DMS153 treated with DMSO at 0.1 percent for 48 hours (cell line): ENCODE results near the gene SCRN1.
"Not testable (repeated sequence)": the region's sequence is repeated elsewhere in the genome, so short reads cannot be mapped to it uniquely, and the experiment has no call there.

Experiments used
- DNase-seq: peaks from one replicate; lab custom pipeline; 2025; ENCODE audit not compliant: unreplicated experiment; lab: John Stamatoyannopoulos, UW

Gene SCRN1

DNA sequence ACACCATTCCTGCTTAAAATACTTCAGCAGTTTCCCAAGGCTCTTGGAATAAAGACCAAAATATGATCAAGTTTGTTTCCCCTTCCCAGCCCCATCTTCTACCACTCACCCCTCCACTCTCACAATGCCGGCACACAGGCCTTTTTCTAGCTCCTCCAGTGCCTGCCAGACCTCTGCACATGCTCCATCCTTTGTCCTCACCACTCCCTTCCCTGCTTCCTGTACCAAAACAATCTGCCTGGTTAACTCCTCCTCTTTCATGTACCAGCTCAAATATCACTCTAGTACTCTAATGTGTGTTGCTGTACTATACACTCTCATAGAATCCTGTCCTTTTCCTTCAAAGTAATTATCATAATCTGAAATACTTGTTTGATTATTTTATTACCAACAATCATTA, 19.4 kb downstream of the SCRN1 start:
- DNase-seq, result peak; percentile 31

DNA sequence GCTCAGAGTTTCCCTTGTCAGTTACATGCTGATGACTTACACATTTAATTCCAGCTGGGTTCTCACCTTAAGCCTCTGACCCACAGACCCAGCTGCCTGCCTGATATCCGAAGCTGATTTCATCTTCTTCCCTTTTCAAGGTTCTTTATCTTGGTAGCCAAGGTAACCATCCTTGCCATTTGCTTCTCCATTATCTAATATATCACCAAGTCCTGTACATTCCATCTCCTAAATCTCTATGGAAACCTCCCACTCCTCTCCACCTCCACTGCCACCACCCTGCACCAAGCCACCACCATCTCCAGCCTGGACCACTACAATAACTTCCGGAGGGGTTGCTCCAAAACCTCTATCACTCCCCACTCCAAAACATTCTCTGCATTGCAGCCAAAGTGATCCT, 19.9 kb downstream of the SCRN1 start:
- DNase-seq, result no peak

DNA sequence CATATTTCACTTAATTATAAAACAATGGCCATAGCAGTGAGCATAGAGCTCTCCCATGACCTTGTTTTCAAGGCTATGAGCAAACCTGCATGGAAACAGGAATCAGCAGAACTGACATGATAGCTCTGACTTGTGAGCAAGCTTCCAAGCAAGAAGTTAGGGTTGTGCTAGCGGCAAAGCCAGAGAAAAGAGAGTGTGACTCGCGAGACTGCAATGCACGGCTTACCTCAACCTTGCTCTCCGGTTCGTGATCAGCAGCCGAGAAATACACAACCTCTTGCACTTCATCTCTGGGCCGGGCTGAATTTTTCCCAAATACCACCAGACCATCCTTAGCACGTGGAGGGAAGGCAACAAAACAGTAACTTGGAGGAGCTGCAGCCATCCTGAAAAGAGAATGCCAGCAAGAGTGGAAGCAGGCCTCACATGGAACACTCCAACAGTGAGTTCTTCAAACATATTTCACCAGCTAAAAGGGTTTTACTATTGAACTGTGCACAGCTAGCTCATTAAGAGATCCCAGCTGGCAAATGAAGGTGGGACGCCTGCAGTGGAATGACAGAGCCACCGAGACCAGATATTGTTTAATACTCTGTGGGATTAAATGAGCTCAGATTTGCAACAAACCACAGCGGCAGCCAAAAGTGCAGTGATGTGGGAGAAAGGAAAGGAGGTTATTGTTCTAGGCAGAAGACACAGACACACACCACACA, 20.8 kb downstream of the SCRN1 start:
- no peak for DNase-seq

DNA sequence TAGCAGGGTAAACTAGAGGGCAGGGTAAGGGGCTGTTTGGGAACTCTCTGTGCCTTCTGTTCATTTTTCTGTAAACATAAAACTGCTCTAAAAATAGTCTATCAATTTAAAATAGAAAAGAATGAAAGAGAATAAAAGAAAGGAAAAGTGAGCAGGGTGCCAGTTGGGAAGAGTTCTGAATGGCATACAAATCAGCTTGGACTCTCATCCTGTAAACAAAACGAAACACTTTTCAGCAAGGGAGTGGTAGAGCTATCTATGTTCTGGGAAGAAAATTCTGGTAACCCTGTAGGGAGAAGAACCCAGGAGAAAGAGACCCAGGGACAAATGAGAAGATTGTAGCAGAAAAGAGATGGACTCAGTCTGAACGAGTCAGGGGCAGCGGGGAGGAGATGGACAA, 24.6 kb downstream of the SCRN1 start:
- DNase-seq, result no peak

DNA sequence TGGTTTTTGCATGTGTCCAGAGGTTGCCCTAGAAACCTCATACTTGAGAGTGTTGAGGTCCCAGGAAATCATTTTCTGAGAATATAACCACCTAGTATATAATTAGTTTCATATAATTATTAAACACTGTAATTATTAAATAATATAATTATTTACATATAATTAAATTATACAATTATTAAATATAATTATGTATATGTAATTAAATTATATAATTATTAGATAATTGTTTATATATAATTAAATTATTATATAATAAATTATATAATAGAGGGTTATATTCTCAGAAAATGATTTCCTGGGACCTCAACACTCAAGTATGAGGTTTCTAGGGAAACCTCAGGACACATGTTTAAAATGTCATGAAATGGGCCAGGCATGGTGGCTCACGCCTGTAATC, 27.6 kb downstream of the SCRN1 start:
- DNase-seq, result no peak

DNA sequence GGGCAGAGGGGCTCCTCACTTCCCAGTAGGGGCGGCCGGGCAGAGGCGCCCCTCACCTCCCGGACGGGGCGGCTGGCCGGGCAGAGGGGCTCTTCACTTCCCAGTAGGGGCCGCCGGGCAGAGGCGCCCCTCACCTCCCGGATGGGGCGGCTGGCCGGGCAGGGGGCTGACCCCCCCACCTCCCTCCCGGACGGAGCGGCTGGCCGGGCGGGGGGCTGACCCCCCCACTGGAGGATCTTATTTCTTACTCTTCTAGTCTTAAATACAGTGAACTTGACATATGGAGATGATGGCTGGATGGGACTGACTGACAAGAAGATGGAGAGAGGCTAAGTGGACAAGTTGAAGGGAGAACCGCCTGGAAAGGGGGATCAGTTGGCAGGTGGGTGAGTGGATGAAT, 28.0 kb downstream of the SCRN1 start:
- not testable (repeated sequence) for DNase-seq

DNA sequence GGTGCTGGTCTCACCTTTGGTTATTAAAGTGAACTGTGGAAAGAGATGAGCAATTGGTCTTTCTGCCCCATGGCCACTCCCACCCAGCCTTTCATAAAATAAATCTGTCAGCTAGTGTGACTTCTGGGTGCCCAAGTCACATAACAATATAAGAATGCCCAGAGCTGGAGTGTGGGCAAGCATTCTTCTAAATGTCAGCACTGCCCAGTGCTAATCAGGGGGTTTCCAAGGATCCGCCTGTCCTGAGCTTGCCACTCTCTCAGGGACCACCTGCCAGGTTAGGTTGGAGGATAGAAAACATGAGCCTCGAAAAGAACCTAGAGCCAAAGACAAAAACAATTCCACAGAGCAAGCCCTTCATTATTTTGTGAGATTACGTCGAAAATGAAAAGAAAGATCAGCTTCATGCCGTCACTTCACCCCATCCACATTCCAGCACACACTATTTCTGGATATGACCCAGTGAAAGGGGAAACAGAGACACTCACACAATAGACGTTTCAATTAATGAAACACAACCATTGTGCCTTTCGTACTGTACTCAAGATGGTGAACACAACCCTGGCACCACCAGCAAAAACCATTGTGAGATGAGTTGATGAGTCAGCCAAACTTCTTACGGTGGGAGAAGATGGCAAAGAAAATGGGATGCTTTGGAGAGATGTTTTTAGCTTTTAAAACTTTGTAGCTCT, 30.8 kb downstream of the SCRN1 start:
- no peak for DNase-seq

DNA sequence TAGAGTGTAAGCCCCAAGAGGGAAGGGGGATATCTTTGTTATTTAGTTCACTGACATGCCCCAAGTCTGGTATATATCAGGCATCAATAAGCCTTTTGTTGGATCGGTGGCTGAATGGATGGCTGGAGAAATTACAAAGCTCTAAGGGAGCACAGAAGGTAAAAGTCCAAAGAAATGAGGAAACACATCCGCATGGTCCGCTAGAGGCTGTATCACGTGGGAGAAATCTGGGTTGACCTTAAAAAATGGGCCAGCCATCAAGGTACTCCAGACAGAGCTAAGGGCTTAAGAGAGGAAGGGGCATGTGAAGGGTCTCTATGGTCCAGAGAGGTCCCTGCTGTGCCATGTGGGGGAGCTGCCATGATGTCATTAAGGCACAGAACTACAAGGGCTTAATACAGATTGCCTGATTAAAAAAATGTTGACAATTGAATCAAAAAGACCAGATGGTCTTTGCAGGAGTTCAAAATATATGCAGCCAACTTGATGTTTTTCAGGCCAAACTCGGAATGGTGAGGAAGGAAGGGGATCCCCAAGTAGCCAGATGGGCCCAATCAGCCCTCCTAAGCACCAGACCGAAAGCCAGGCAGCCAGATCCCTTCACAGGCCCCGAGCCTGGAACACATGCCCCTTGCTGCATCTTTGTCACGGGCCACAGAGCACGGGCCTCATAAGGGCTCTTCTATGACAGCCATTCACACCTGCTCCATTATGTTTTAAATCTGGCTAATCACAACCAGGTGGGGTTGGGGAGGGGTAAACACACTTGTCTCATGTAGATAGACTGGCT, 31.9 kb downstream of the SCRN1 start:
- no peak for DNase-seq

DNA sequence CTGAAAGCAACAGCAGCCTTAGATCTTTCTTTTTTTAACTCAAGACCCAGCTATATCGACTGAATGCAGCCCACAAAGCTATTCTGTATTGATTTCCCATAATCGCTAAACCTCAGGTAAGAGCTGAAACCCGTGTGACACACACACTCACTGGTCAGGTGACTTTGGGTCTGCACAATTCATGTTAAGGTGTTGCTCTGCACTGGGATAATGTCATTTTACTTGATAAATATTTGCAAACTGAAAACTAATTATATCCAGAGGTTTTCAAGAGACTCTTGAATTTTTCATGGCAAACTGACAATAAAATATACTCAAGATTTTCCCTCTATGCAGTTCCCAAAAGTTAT, 33.1 kb downstream of the SCRN1 start:
- DNase-seq, result no peak

DNA sequence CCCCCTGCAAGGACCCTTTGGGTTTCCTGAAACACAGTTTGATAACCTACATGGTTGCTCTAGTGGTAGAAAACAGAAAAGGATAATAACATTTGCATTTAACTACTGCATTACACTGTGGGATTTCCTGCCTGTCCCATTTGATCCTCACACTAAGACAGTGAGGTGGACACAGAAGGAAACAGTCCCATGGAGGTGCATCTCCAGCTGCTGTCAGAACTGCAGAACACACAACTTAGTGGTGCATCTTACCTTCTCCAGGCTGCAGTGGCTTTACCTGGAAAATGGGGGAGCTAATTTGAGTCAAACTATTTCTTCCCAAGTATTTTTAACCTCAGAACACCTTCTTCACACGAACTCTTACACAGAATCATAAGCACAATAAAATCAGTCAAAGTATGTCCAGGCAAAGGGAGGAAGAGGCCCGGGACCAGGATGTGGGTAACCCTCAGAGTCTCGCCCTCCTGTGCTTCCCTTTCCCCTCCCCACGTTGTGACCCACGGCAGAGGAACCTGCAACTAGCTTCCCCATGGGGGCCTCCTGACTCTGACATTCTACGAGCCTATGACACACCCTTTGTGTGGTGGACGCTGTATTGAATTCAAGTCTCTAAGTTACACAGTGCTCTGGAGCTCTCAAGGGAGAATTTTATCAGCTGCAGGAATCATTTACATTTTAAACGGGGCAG, 33.7 kb downstream of the SCRN1 start:
- no peak for DNase-seq

DNA sequence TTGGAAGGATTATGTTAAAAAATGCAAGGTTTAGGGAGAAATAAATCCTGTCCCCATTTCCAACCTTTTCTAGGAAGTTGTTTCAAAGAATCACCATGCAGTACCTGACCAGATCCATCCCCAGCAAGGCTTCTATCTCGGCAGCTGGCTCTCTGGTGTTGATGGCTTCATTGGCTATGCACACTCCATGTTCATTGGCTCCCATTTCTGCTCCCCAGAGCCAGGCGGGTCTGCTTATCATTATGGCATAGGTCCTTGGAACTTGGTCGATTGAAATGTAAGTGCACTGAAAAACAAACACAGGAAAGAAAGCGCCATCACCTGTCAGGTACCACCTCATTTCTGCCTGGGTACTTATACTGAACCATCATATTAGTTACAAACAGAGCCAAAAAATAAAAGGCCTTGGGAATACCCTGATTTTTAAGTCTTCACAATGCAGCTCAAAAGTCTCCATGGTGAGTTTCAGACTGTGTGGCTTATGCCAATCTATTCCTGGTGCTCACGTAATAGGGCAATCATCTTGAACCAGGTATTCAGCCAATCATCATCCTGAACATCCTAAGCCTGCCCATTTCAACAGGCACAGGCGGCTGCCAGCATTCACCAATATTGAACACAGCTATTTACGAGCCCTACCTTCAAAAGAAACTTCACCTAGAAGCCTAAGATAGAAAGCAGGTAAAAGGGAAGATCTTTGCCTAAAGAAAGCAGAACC, 34.4 kb downstream of the SCRN1 start:
- no peak for DNase-seq

DNA sequence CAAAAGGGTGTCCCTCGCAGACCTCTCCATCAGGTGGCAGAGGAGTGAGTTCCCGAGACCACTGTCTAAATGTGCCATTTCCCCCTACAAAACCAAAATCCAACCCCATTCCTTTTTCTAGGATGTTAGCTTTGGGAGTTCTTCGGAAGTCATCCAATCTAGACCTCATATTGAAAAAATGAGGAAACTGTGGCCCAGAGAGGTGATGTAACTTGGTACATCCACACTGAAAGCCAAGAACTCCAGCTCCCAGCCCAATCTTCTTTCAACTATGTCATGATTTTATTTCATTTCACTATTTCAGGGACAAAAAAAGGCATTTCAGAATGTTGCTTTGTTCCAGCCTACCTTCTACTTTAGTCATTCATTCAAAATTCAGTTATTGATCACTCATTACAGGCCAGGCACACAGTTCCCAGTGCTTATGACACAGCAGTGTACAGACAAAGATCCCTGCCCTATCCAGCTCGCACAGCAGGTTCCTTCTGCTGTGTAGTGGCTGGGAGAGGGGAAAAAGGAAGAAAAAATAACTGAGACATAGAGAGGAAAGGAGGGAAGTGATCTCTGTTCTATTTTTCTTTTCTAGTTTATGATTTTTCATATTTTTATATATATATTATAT, 35.8 kb downstream of the SCRN1 start:
- no peak for DNase-seq

DNA sequence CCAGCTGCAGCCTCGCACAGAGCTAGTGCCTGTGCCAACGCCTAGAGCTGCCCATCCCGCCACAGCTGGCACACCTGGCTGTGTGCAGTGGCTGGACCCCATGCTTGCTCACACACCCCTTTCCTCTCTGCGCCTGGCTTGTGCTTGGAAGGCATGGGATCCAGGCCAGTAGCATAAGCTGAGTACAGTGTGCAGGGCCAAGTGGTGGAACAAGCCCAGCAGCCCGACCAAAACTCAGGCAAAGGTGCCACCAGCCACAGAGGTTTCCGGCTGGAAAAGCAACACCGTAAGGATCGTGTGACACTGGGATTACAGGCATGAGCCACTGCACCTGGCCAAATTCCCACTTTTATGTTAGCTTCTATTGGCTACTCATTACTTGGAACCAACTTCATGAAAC, 38.4 kb downstream of the SCRN1 start:
- DNase-seq, result no peak

DNA sequence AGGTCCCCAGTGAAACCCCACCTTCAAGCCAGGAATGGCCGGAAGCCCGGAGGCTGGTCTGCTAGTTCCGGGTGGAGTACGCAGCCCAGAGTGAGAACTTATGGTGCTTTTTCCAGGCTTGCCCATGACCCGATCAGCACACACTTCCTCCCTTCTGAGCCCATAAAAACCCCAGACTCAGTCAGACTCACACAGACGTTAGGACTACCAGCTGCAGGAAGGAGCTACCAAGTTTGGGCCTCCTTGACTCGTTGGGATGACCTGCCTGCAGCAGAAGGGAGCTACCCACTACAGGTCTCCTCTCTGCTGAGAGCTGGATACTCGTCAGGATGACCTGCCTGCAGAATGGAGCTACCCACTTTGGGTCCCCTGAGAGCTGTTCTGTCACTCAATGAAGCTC, 39.1 kb downstream of the SCRN1 start:
- DNase-seq, result no peak

DNA sequence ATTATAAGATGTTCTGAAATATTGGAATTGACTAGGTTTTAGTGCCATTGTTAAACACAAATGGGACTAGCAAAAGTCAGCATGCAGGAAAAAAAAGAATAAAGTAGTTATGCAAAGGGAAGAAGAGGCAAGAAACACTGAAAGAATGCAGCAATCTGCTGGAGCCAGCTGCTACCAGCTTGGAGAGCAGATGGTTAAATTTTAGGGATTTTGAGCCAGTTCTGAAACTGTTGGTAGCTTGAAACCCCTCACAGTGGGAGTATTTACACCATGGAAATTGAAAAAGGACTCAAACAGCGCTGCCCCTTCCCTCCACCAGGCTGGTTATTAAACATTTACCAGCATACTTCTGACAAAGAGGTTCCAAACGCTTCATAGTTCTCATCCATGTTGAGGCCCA, 41.0 kb downstream of the SCRN1 start:
- DNase-seq, result no peak

DNA sequence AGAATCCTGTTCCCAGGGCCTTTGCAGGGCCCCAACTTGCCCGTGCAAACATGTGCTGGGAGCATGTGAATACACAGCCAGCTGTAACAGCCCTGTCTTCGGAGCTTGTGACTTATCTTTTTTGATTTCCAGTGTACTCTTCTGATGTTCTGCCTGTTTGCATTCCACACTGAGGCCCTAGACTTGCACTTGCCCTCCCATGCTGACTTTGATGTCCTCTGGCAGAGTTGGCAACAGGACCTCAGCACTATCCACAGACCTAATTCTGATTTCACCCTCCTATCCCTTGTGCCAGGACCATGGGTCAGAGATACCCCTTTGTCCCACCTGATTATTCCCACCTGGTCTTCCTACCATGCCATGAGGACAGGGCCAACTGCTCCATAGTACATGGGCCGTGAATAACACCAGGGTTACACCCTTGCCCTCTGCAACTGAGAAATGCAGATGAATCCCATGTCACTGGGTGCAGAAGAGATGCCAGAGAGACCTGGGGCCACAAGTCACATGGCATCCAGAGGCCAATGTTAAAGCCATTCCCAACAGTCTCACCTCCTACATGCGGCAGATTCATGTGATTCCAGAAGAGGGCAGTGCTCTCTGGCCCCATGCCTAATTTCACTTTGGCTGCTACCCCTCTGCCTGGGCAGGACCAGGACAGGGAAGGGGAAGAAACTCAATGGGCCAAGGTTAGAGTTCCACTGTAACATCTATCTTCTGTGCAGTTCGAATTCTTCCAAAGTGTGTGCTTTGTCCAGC, 43.0 kb downstream of the SCRN1 start:
- peak; percentile 12 for DNase-seq

DNA sequence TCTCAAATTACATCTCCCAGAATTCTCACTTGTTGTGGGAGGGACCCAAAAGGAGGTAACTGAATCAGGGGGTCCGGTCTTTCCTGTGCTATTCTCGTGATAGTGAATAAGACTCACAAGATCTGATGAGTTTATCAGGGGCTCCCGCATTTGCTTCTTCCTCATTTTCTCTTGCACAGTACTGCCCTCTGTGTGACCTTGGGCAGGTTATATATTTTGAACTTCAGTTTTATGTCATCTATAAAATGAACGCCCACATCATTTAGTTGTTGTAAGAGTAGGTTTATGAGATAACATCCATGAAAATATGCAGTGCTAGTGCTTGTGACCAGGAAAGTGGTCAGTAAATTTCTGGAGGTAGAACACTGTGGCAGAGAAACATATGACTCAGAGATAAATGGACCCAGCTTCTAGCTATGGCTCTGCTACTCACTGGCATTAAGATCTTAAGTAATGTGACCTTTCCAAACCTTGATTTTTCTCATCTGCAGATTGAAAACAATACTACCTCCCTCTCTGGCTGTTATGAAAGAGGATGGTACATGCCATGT, 44.3 kb downstream of the SCRN1 start:
- no peak for DNase-seq

DNA sequence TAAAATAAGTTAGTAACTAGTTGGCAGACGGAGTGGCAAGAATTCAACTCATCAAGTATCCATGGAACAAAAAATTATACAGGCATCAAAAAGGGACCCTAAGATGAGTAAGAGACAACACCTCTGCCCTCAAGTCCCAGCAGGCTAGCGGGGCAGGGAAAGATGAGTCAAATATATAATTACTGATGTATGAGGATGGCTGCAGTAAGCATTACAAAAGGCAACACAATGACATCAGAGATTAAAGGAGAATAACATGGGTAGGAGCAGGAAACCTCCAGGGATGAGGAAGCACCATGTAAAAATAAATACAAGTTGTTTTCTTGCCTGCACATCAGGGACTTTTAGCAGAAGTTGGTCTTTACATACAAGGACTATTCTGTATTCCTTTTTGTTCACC, 49.4 kb downstream of the SCRN1 start:
- DNase-seq, result no peak

DNA sequence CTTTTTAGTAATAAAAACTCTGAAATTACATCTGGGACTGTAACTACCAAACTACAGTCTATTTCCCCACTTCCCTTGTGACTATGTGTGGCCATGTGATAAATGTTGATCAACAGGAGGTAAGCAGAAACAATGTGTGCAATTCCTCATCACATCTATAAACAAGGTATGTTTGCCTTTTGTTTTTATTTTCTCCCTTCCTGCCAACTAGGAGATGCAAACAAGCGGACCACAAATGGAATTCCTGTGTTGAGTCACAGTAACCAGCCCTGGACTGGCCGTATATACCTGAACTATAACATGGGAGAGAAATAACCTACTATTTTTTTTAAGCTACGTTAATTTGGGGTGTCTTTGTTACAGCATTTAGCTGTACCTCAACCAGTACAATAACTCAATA, 52.5 kb downstream of the SCRN1 start:
- DNase-seq, result no peak

DNA sequence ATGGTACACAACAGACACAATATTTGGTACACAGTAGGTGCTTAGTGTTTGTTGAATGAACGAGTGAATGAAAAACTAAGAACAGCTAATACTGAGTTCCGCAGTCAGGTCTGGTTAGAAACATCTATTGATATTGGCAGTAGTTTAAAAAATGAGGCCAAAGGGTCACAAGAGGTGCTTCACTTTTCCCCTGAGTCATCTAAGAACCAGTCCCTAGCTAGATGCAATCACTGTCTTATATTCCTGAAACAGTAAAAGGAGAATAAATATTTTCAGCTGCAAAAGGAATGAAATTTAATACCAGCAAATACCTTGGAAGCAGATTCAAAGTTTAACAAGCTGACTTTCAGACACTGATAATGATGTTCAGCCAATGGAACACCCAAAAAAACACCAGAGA, 54.5 kb downstream of the SCRN1 start:
- DNase-seq, result no peak
